Type B pancreatic cell (in vitro differentiated cells): ENCODE results near the gene ARPIN. TPM values are rescaled to one million over a fixed set of nuclear protein-coding genes. Genes with fewer than 3 reads are reported as not detected.

Experiments
- DNase-seq: peaks from one replicate; pipeline ENCODE4 v3.0.0; 2021; ENCODE audit warnings: mixed read lengths; ENCODE audit not compliant: unreplicated experiment; ENCODE audit errors: extremely low spot score
- H3K27ac Mint-ChIP-seq: 2 replicates; pipeline ENCODE4 v1.8.0; 2021; ENCODE audit warnings: mild to moderate bottlenecking, mixed read lengths
- H3K27me3 Mint-ChIP-seq: 2 replicates; pipeline ENCODE4 v1.8.0; 2021; ENCODE audit warnings: mixed read lengths
- H3K36me3 Mint-ChIP-seq: 2 replicates; pipeline ENCODE4 v1.8.0; 2021; ENCODE audit warnings: mixed read lengths
- H3K4me1 Mint-ChIP-seq: one replicate; pipeline ENCODE4 v1.8.0; 2021; ENCODE audit warnings: mixed read lengths; ENCODE audit not compliant: unreplicated experiment
- H3K4me3 Mint-ChIP-seq: 2 replicates; pipeline ENCODE4 v1.8.0; 2021; ENCODE audit warnings: mild to moderate bottlenecking, mixed read lengths
- H3K9me3 Mint-ChIP-seq: 2 replicates; pipeline ENCODE4 v1.8.0; 2021; ENCODE audit warnings: mixed read lengths
- total RNA-seq: library from RNA; stranded (reverse); gene quantifications from 2 replicates; pipeline ENCODE4 v1.2.1, GENCODE V29; 2021; ENCODE audit warnings: low replicate concordance
- TF ChIP-seq, protein P1 (sequence below): fragments of 200-600 bp; sonication (generic); conservative IDR thresholded peaks from 2 replicates; pipeline ENCODE4 v1.5.0; 2021; ENCODE audit warnings: antibody characterized with exemption, mild to moderate bottlenecking

The ARPIN gene
- total RNA-seq, 1 donor from 2014 or later: 22.7 TPM

DNA sequence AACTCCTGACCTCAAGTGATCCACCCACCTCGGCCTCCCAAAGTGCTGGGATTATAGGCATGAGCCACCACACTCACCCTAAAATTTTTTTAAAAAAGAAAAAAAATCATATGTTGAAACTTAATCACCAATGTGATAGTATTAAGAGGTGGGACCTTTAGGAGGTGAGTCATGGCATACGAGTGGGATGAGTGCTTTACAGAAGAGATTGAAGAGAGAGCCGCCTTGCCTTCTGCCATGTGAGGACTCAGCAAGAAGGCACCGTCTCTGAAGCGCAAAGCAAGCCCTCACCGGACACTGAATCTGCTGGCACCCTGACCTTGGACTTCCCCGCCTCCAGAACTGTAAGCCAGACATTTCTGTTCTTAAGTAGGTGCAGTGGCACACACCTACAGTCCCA, 5.5 kb downstream of the ARPIN start:
- Mint-ChIP-seq H3K27ac (no peak overlapping the region), H3K27me3 (no peaks in the 10 kb centered on the region), H3K36me3 (peaks cover 14% of the 10 kb centered on the region), H3K4me1 (peaks cover 12% of the 10 kb centered on the region), H3K9me3 (no peaks in the 10 kb centered on the region), H3K4me3 (no peak overlapping the region)
- TF ChIP-seq, protein P1, sequence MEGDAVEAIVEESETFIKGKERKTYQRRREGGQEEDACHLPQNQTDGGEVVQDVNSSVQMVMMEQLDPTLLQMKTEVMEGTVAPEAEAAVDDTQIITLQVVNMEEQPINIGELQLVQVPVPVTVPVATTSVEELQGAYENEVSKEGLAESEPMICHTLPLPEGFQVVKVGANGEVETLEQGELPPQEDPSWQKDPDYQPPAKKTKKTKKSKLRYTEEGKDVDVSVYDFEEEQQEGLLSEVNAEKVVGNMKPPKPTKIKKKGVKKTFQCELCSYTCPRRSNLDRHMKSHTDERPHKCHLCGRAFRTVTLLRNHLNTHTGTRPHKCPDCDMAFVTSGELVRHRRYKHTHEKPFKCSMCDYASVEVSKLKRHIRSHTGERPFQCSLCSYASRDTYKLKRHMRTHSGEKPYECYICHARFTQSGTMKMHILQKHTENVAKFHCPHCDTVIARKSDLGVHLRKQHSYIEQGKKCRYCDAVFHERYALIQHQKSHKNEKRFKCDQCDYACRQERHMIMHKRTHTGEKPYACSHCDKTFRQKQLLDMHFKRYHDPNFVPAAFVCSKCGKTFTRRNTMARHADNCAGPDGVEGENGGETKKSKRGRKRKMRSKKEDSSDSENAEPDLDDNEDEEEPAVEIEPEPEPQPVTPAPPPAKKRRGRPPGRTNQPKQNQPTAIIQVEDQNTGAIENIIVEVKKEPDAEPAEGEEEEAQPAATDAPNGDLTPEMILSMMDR: no peak
- DNase-seq: no peak

DNA sequence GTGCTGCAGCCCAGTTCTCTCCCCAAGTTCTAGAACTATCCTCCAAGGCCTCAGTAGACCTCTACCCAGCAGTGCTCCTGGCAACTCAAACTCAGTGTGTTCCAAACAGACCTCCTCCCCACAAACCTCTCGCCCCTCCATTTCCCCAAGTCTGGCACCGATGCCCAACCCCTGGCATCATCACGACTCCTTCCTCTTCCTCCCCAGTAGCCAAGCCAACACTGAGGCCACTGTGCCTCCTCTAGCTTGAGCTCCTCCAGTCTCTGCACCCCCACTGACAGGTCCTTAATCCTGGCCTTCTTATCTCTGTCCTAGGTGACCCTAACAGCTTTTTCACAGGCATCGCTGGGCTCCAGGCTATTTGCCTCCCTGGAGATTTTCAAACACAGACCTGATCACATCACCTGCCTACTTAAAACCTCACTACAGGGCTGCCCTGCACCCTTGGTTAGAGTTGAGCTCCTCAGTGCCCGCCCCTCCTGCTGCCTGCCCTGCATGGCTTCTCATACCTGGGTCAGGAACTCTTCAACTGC, 6.8 kb downstream of the ARPIN start:
- Mint-ChIP-seq H3K36me3 (peaks cover 14% of the 10 kb centered on the region), H3K27ac (peak overlapping the region; percentile 18), H3K4me1 (no peaks in the 10 kb centered on the region), H3K27me3 (no peaks in the 10 kb centered on the region), H3K4me3 (no peak overlapping the region), H3K9me3 (no peaks in the 10 kb centered on the region)
- TF ChIP-seq, protein P1: no peak
- DNase-seq: no peak

DNA sequence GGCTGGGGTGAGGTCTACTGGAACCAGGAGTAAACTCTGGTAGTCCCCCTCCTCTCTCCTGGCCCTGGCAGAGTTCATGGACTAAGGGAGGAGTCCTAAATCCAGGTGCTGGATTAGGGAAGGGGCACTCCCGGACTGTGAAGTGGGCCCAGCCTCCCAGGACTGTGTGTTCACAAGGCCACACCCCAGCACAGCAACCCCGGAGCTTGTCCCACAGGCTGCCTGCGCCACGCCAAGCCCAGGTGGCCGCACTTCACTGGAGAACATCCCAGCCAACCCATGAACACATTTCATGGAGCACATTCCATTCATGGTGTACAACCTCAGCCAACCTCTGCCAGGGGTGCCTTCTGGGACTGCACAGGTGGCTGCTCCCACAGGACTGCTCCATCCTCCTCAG, 8.2 kb downstream of the ARPIN start:
- TF ChIP-seq, protein P1: no peak
- Mint-ChIP-seq H3K36me3 (peaks cover 16% of the 10 kb centered on the region), H3K27ac (no peak overlapping the region), H3K4me3 (no peak overlapping the region), H3K4me1 (peaks cover 3% of the 10 kb centered on the region), H3K27me3 (no peaks in the 10 kb centered on the region), H3K9me3 (no peaks in the 10 kb centered on the region)
- DNase-seq: no peak

DNA sequence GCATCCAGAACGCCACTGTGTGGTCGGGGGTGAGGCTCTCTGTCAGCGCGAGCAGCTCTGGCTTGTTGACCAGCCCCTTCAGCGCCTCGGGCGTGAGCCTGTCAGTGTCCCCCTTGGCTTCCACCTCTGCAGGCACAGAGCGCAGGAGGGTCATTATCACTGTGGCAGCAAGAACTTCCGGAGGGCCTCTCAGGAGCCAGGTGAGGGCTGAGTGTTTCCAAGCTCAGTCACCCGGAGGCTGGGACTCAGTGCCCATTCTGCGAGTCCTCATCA, 9.0 kb downstream of the ARPIN start:
- H3K27ac Mint-ChIP-seq: no peak overlapping the region
- H3K4me3 Mint-ChIP-seq: no peak overlapping the region
- no peak for DNase-seq
- H3K36me3 Mint-ChIP-seq: peaks cover 11% of the 10 kb centered on the region
- H3K9me3 Mint-ChIP-seq: no peaks in the 10 kb centered on the region
- peaks cover 5% of the 10 kb centered on the region for H3K4me1 Mint-ChIP-seq
- H3K27me3 Mint-ChIP-seq: no peaks in the 10 kb centered on the region
- TF ChIP-seq, protein P1: no peak

DNA sequence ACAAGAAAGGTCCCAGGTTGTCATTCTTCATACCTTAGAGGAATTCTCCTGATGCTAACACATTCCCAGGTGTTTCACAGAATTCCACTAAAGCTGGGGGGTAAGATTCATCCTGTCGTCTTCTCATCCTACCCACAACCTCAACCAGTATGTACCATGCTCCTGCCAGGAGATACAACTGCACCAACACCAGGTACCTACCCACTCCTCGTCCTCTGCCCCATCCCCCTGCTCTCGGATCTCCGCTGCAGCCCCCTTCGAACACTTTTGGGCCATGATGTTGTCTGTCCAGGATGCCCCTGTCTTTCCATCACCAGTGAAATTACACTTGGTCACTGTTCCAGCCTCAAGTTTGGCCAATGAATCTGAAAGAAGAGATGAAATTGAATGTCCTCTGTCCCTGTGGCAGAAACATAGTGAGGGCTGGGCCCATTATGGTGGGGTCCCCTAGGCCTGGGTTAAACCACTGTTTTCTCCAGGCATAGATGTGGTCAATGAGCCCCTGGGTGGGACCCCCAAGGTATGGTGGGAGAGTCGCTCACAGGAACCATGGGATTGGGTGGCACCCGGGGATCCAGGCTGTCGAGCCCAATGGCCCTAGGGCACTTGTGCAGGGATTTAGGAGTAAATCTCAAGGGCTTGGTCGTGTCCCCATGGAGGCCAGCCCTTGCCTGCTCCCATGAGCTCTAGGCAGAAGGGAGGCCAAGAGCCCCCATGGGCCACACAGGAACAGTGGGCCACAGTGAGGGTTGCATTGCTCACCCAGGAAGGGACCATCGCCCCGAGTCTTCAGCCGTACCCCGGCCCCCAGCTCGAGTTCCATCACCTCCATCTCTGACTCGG, 9.5 kb downstream of the ARPIN start:
- H3K36me3 Mint-ChIP-seq: peaks cover 11% of the 10 kb centered on the region
- H3K4me1 Mint-ChIP-seq: peaks cover 5% of the 10 kb centered on the region
- TF ChIP-seq, protein P1: no peak
- H3K27ac Mint-ChIP-seq: no peak overlapping the region
- H3K9me3 Mint-ChIP-seq: no peaks in the 10 kb centered on the region
- no peak overlapping the region for H3K4me3 Mint-ChIP-seq
- DNase-seq: no peak
- no peaks in the 10 kb centered on the region for H3K27me3 Mint-ChIP-seq
